ENCODE data around the gene CNST.
"Not testable (repeated sequence)": the region's sequence is repeated elsewhere in the genome, so short reads cannot be mapped to it uniquely, and the experiment has no call there.

CNST gene

GRCh38 chr1:246632281-246633168 is 66.3 kb downstream of the CNST start:
- WGBS (ENCODE audit: extremely low coverage, insufficient coverage, low lambda C conversion rate) = no CpG with 5 or more reads among the region's 13 CpGs
- Histone ChIP-seq H2BK120ac (ENCODE audit: low read depth, low read length) (no peak overlapping the region), H3K18ac (ENCODE audit: low read length) (no peak overlapping the region), H4K8ac (ENCODE audit: low read depth, low read length) (no peak overlapping the region), H3K27me3 (ENCODE audit: insufficient read depth, low read length, poor library complexity) (no peaks in the 10 kb centered on the region), H2BK15ac (replicated peaks; ENCODE audit: low read depth) (no peak overlapping the region), H4K5ac (ENCODE audit: low read length) (peak overlapping the region; percentile 15), H3K79me2 (ENCODE audit: control insufficient read depth, insufficient read depth, low read length) (no peaks in the 10 kb centered on the region), H3K4me2 (ENCODE audit: low read length) (no peak overlapping the region), H3K4me1 (ENCODE audit: control insufficient read depth, low read depth, low read length) (no peaks in the 10 kb centered on the region), H3K23ac (ENCODE audit: low read length) (no peak overlapping the region), H2AK5ac (ENCODE audit: low read length) (no peak overlapping the region), H3K79me1 (ENCODE audit: low read length) (no peaks in the 10 kb centered on the region), H3K4me3 (ENCODE audit: low read length) (no peak overlapping the region), H3K9ac (ENCODE audit: low read length) (no peak overlapping the region), H3K27ac (ENCODE audit: low read depth, low read length) (no peak overlapping the region), H3K4ac (ENCODE audit: low read depth, low read length) (no peak overlapping the region), H2BK5ac (ENCODE audit: low read length) (no peak overlapping the region), H3K56ac (ENCODE audit: low read length) (no peak overlapping the region), H3K36me3 (ENCODE audit: control insufficient read depth, insufficient read depth, low read length) (no peaks in the 10 kb centered on the region)
- DNase-seq = no peak

DNA sequence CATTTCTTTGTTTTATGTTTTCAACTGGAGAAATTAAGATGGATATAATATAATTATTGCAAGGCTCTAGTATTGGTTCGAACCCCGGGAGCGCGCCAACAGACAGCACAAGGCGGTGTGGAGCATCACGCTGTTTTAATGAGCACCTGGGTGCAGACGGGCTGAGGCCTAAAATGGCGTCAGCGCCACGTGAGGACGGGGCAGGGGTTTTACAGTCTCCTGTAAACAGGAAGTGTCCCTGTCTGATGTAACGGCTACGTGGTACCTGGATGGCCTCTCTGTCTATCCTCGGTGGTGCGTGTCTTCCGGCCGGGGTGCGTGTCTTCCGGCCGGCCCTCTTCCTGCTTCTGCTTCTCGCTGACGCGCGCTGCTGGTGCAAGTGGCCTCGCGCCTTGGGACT is 68.4 kb downstream of the CNST start:
- H2BK15ac ChIP-seq (replicated peaks; ENCODE audit: low read depth); DNase-seq; H3K36me3 ChIP-seq (ENCODE audit: control insufficient read depth, insufficient read depth, low read length); H2BK120ac ChIP-seq (ENCODE audit: low read depth, low read length); H3K4me1 ChIP-seq (ENCODE audit: control insufficient read depth, low read depth, low read length); H4K8ac ChIP-seq (ENCODE audit: low read depth, low read length); H3K27ac ChIP-seq (ENCODE audit: low read depth, low read length); H3K18ac ChIP-seq (ENCODE audit: low read length); H2BK5ac ChIP-seq (ENCODE audit: low read length); H2AK5ac ChIP-seq (ENCODE audit: low read length); H3K27me3 ChIP-seq (ENCODE audit: insufficient read depth, low read length, poor library complexity); H3K9ac ChIP-seq (ENCODE audit: low read length); H3K4me2 ChIP-seq (ENCODE audit: low read length); H3K79me1 ChIP-seq (ENCODE audit: low read length); H3K4me3 ChIP-seq (ENCODE audit: low read length); H3K4ac ChIP-seq (ENCODE audit: low read depth, low read length); H3K79me2 ChIP-seq (ENCODE audit: control insufficient read depth, insufficient read depth, low read length); H3K56ac ChIP-seq (ENCODE audit: low read length); H4K5ac ChIP-seq (ENCODE audit: low read length); H3K23ac ChIP-seq (ENCODE audit: low read length): not testable (repeated sequence)
- no CpG with 5 or more reads among the region's 26 CpGs for WGBS (ENCODE audit: extremely low coverage, insufficient coverage, low lambda C conversion rate)

- Histone ChIP-seq H3K4ac (ENCODE audit: low read depth, low read length) (no peak overlapping the region), H2BK5ac (ENCODE audit: low read length) (no peak overlapping the region), H2BK15ac (replicated peaks; ENCODE audit: low read depth) (no peak overlapping the region), H3K4me3 (ENCODE audit: low read length) (no peak overlapping the region), H3K79me1 (ENCODE audit: low read length) (no peaks in the 10 kb centered on the region), H3K23ac (ENCODE audit: low read length) (no peak overlapping the region), H4K5ac (ENCODE audit: low read length) (no peak overlapping the region), H3K27me3 (ENCODE audit: insufficient read depth, low read length, poor library complexity) (no peaks in the 10 kb centered on the region), H3K27ac (ENCODE audit: low read depth, low read length) (no peak overlapping the region), H3K79me2 (ENCODE audit: control insufficient read depth, insufficient read depth, low read length) (no peaks in the 10 kb centered on the region), H2BK120ac (ENCODE audit: low read depth, low read length) (no peak overlapping the region), H2AK5ac (ENCODE audit: low read length) (no peak overlapping the region), H3K9ac (ENCODE audit: low read length) (no peak overlapping the region), H4K8ac (ENCODE audit: low read depth, low read length) (no peak overlapping the region), H3K4me2 (ENCODE audit: low read length) (no peak overlapping the region), H3K56ac (ENCODE audit: low read length) (no peak overlapping the region), H3K4me1 (ENCODE audit: control insufficient read depth, low read depth, low read length) (no peaks in the 10 kb centered on the region), H3K18ac (ENCODE audit: low read length) (no peak overlapping the region), H3K36me3 (ENCODE audit: control insufficient read depth, insufficient read depth, low read length) (no peaks in the 10 kb centered on the region)
- no peak for DNase-seq
- WGBS (ENCODE audit: extremely low coverage, insufficient coverage, low lambda C conversion rate) = no CpG with 5 or more reads among the region's 16 CpGs
Measured at GRCh38 chr1:246638941-246639655, 72.8 kb downstream of the CNST start.

DNA sequence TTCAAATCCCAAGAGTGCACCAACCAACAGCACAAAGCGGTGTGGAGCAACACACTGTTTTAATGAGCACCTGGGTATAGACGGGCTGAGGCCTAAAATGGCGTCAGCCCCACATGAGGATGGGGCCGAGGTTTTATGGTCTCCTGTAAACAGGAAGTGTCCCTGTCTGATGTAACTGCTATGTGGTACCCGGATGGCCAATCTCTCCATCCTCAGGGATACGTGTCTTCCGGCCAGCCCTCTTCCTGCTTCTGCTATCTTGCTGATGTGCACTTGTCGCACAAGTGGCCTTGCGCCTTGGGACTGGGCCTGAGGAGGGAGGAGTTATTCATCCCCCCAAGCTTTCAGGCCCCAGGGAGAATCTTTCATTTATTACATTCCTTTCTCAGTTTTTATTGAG is 73.5 kb downstream of the CNST start:
- WGBS (ENCODE audit: extremely low coverage, insufficient coverage, low lambda C conversion rate) = no CpG with 5 or more reads among the region's 9 CpGs
- H4K8ac ChIP-seq (ENCODE audit: low read depth, low read length) = no peak overlapping the region
- H3K79me2 ChIP-seq (ENCODE audit: control insufficient read depth, insufficient read depth, low read length) = no peaks in the 10 kb centered on the region
- no peak overlapping the region for H3K9ac ChIP-seq (ENCODE audit: low read length)
- H3K4ac ChIP-seq (ENCODE audit: low read depth, low read length) = no peak overlapping the region
- H2AK5ac ChIP-seq (ENCODE audit: low read length) = no peak overlapping the region
- no peaks in the 10 kb centered on the region for H3K4me1 ChIP-seq (ENCODE audit: control insufficient read depth, low read depth, low read length)
- H2BK5ac ChIP-seq (ENCODE audit: low read length) = no peak overlapping the region
- no peaks in the 10 kb centered on the region for H3K27me3 ChIP-seq (ENCODE audit: insufficient read depth, low read length, poor library complexity)
- no peak overlapping the region for H2BK15ac ChIP-seq (replicated peaks; ENCODE audit: low read depth)
- H3K36me3 ChIP-seq (ENCODE audit: control insufficient read depth, insufficient read depth, low read length) = no peaks in the 10 kb centered on the region
- H3K56ac ChIP-seq (ENCODE audit: low read length) = no peak overlapping the region
- H3K79me1 ChIP-seq (ENCODE audit: low read length) = no peaks in the 10 kb centered on the region
- no peak overlapping the region for H3K4me3 ChIP-seq (ENCODE audit: low read length)
- H2BK120ac ChIP-seq (ENCODE audit: low read depth, low read length) = no peak overlapping the region
- H3K23ac ChIP-seq (ENCODE audit: low read length) = no peak overlapping the region
- H3K27ac ChIP-seq (ENCODE audit: low read depth, low read length) = no peak overlapping the region
- H3K4me2 ChIP-seq (ENCODE audit: low read length) = no peak overlapping the region
- no peak for DNase-seq
- H3K18ac ChIP-seq (ENCODE audit: low read length) = no peak overlapping the region
- no peak overlapping the region for H4K5ac ChIP-seq (ENCODE audit: low read length)

GRCh38 chr1:246640747-246641146 is 74.5 kb downstream of the CNST start:
- Histone ChIP-seq H3K4ac (ENCODE audit: low read depth, low read length) (no peak overlapping the region), H2BK5ac (ENCODE audit: low read length) (no peak overlapping the region), H3K4me1 (ENCODE audit: control insufficient read depth, low read depth, low read length) (no peaks in the 10 kb centered on the region), H3K36me3 (ENCODE audit: control insufficient read depth, insufficient read depth, low read length) (no peaks in the 10 kb centered on the region), H2BK120ac (ENCODE audit: low read depth, low read length) (no peak overlapping the region), H3K4me2 (ENCODE audit: low read length) (no peak overlapping the region), H3K79me1 (ENCODE audit: low read length) (no peaks in the 10 kb centered on the region), H3K23ac (ENCODE audit: low read length) (no peak overlapping the region), H3K27me3 (ENCODE audit: insufficient read depth, low read length, poor library complexity) (no peaks in the 10 kb centered on the region), H2AK5ac (ENCODE audit: low read length) (no peak overlapping the region), H4K8ac (ENCODE audit: low read depth, low read length) (no peak overlapping the region), H3K9ac (ENCODE audit: low read length) (no peak overlapping the region), H3K79me2 (ENCODE audit: control insufficient read depth, insufficient read depth, low read length) (no peaks in the 10 kb centered on the region), H3K27ac (ENCODE audit: low read depth, low read length) (no peak overlapping the region), H3K4me3 (ENCODE audit: low read length) (no peak overlapping the region), H4K5ac (ENCODE audit: low read length) (no peak overlapping the region), H3K18ac (ENCODE audit: low read length) (no peak overlapping the region), H2BK15ac (replicated peaks; ENCODE audit: low read depth) (no peak overlapping the region), H3K56ac (ENCODE audit: low read length) (no peak overlapping the region)
- no peak for DNase-seq
- no CpG with 5 or more reads among the region's 2 CpGs for WGBS (ENCODE audit: extremely low coverage, insufficient coverage, low lambda C conversion rate)

Measured in mesendoderm (in vitro differentiated cells).